GM19025 (cell line): ENCODE measurements around the gene TTLL10.
"Not testable (repeated sequence)": the region's sequence is repeated elsewhere in the genome, so short reads cannot be mapped to it uniquely, and the experiment has no call there.

Source experiments
- ATAC-seq: cut with Tn5 transposase; IDR thresholded peaks from one replicate; pipeline ENCODE4 v1.9.1; 2021; ENCODE audit warnings: mild to moderate bottlenecking, low read depth, moderate library complexity; ENCODE audit not compliant: unreplicated experiment

TTLL10 gene

DNA sequence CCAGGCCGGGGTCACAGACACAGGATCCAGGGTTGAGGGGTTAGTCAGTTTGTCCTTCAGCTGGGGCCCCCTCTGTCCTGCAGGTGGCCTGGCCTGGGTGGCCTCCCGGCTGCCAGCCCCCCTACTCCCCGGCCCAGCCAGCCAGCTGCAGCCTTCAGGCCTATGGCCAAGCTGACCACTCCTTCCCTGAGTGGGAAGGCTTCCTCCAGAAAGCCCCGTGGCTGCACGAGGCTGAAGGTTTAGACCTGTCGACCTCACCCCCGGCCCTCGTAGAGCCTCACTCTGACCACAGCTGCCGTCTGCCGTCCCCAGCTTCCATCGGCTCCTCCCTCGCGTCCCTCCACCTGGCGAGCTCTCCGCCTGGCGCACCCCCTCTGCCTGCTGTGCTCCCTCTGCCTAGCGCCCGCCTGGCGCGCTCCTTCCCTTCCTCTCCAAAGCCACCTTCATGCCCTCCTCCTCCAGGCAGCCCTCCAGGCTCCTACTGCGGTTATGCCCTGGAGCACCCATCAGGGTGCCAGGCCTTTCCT is 9.6 kb downstream of the TTLL10 start:
- ATAC-seq, result no peak

DNA sequence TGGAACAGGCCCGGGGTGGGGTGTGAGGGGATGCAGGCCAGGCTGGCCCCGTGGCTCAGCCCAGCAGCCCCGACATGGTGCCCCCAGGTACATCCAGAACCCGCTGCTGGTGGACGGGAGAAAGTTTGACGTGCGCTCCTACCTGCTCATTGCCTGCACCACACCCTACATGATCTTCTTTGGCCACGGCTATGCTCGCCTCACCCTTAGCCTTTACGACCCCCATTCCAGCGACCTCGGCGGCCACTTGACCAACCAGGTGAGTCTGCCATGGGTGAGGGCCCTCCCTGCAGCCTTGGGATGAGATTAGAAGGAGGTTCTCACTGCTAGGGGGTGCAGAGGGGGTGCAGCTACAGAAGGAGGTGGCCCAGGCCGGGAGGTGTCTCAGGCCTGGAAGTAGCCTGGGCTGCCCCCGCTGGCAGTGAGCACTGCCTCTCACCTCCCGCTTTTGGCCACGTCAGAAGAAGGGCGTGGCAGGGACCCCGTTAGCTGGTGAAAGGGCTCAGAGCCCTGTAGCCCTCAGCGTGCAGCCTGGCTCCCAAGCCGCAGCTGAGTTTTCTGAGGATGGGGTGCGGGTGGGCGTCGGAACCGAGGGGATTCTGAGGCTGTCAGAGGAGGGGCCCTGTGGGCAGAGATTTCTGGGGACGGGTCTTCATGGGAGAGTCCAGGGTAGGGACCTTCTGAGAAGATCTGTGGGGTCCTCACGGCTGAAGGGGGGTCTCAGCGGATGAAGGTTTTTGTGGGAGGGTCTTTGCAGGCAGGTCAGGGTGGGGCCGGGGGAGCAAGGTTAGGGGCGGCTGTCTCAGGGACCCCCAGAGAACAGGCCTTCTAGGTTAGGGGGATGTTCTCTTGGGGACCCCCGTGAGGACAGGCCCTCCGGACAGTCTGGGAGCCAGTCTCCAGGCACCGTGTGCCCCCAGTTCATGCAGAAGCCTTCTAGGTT is 10.4 kb downstream of the TTLL10 start:
- ATAC-seq, result no peak

DNA sequence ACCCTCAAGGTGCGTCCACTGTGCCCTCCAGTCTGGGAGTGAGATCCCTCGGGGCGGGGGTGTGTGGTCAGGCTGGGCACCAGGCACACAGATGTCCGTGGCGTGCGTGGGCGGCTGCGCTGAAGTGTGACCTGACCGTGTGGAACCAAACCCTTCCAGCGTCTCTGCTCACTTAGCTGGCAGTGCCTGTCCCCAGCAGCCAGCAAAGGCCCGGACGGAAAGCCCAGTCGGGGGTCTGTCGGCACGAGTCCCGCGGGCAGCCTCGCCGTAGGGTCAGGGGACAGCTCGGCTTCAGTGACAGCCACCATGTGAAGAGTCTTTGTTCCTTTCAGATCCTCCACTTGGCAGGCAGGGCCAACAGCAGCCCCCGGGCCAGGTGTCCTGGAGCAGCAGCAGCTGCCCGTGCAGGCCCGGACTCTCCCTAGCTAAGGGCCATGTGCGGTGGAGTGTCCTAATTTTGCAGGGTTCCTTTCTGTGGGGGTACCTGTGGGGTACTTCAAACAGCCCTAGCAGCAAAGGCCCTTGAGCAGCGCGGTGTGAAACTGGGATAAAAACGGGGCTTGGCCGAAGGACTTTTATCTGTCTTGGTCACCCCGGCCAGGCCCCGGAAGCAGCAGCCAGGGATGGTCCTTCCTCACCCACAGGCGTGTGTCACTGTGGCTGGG is 11.6 kb downstream of the TTLL10 start:
- ATAC-seq, result no peak

DNA sequence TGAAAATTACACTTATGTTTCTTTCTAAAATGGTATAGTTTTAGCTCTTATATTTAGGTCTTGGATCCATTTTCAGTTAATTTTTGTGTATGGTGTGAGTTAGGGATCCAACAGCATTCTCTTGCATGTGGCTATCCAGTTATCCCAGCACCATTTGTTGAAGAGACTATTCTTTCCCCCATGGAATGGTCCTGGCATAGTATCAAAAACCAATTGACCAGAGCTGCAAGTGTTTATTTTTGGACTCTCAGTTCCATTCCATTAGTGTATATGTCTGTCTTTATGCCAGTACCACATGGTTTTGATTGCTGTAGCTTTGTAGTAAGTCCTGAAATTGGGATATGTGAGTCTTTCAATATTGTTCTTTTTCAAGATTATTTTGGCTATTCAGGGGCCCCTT is 14.3 kb downstream of the TTLL10 start:
- ATAC-seq, result no peak

DNA sequence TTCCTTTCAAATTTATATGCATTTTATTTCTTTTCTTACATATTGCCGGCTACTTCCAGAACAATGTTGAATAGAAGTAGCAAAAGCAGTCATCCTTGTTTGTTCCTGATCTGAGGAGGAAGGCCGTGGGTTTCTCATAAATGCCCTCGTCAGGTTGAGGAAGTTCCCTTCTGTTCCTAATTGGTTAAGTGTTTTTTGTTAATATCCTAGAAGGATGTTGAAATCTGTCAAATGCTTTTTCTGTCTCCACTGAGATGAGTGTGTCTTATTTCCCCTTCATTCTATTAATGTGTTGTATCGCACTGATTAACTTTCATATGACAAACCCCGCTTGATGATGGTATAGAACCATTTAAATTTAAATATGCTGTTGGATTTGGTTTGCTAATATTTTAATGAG is 15.4 kb downstream of the TTLL10 start:
- ATAC-seq, result no peak

DNA sequence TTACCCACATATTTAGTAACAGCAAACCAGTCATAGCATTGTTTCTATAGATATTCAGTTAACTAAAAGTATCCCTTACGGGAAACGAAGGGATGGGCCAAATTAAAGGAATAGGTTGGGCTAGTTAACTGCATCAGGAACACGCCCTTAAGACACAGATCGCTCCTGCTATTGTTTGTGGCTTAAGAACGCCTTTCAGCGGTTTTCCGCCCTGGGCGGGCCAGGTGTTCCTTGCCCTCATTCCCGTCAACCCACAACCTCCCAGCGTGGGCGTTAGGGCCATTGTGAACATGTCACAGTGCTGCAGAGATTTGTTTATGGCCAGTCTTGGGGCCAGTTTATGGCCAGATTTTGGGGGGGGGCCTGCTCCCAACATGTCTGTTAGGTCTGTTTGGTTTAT is 18.1 kb downstream of the TTLL10 start:
- ATAC-seq, result no peak

DNA sequence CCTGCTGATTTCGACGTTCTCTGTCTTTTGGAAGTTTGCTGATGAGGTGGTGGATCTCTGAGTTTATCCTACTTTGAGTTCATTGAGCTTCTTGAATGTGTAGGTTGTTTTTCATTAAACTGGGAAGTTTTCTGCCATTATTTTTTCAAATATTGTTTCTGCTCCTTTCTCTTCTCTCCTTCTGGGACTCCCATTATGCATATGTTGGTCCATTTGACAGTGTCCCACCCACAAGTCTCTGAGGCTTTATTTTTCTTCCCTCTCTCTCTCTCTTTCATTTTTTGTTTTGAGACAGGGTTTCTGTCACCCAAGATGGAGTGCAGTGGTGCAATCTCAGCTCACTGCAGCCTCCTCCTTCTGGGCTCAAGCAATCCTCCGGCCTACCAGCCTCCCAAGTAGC is 21.0 kb downstream of the TTLL10 start:
- no peak for ATAC-seq

DNA sequence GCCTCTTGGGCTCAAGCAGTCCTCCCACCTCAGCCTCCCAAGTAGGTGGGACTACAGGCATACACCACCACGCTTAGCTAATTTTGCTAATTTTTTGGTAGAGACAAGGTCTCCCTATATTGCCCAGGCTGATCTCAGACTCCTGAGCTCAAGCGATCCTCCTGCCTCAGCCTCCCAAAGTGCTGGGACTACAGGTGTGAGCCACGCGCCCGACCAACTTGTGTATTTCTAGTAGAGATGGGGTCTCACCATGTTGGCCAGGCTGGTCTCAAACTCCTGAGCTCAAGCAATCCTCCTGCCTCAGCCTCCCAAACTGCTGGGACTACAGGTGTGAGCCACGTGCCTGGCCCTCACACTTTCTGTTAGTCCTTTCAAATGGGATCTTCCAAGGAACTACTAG is 22.0 kb downstream of the TTLL10 start:
- not testable (repeated sequence) for ATAC-seq

DNA sequence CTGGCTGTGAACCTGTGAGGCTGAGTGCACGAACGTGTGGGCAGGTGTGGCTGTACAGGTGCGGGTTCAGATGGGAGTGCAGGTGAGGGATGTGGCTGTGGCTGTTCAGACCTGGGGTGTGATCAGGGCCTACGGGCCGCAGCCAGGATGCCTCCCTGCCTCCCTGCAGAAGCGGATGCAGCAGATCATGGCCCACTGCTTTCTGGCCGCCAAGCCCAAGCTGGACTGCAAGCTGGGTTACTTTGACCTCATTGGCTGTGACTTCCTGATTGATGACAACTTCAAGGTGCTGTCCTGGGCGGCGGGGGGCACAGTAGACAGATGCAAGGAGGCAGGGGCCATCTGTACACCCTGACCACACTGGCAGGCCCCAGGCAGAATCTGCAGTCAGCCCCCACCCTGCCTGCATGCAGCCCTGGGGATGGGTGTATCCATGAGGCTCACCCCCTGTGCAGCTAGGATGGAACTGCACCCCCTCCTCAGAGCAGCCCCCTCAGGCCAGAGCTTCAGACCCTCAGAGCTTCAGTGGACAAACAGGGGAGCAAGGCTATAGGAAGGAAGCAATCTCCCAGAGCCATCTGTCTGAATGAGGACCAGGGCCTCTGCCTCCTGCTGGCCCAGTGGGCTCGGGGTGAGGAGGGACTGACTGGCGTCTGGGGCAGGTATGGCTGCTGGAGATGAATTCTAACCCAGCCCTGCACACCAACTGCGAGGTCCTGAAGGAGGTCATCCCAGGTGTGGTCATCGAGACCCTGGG is 22.9 kb downstream of the TTLL10 start:
- ATAC-seq, result no peak

DNA sequence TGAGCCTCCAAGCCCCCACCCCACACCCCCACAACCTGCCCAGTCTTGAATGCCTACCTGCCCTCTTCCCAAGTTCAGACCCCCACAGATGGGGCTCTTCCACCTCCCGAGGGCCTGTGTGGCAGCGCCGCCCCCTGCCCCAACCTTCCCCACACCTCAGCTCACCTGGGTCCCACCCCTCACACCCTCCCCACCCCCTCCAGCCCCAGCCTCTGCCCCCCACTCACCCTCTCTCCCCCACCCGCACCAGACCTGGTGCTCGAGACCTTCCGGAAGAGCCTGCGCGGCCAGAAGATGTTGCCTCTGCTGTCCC is 23.5 kb downstream of the TTLL10 start:
- no peak for ATAC-seq

DNA sequence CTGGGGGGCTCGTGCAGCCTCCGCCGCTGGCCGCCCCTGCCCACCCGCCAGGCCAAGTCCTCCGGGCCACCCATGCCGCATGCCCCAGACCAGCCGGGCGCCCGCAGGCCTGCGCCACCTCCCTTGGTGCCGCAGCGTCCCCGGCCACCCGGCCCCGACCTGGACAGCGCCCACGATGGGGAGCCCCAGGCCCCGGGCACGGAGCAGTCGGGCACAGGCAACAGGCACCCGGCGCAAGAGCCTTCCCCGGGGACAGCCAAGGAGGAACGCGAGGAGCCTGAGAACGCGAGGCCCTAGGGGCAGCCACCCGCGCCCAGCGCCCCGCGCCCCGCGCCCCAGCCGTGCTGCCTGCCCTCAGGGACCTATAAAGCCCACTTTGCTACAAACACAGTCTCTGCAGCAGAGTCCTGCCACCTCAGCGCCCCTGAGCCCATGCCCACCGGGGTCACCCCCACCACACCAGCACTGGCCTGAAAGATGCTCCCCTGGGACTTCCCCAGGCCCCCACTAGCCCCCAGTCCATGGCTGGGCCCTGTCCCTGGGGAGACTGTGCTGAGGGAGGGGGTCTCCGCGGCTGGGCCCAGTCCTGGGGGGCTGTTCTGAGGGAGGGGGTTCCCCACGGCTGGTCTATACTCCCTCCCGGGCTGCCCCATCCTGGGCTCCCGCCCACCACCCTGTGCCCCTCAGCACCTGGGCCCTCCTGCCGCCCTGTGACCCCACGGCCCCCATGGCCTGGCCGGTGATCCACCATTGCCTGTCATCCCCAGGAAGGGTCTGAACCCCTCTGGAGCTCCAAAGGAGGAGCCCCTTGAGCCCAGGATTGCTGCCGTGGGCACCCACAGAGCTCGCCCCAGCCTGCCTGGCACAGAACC is 24.1 kb downstream of the TTLL10 start:
- ATAC-seq, result no peak

DNA sequence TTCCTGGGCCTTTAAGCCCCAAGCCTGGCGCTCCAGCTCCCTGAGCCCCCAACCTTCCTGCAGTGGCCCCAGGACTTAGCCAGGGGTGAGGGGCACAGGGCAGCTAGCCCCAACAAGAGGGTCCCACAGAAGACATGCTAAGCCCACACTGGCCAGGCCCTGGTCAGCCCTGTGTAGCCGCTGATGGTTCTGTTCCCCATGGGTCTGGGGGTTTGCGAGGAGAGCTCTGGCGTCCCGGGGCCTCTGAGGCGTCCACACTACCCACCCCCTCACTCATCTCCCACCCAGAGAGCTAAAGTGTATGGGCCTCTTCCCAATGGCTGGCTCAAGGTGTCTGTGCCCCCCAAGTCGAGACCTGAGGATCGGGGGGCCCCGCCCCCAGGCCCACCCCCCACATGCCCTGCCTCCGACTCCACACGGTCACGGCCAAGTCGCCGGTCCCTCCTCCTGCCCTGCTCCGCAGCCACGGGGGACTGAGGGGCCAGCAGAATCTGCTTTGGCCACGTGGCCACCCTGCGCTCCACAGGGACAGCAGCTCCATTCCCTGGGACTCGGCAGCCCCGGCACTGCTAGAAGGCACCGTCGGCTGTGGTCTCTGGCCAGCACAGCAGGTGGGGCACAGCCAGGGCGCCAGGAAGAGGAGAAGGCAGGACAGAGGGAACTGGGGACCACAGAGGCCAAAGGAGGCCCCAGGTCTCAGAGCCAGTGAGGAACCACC is 24.9 kb downstream of the TTLL10 start:
- ATAC-seq, result no peak

DNA sequence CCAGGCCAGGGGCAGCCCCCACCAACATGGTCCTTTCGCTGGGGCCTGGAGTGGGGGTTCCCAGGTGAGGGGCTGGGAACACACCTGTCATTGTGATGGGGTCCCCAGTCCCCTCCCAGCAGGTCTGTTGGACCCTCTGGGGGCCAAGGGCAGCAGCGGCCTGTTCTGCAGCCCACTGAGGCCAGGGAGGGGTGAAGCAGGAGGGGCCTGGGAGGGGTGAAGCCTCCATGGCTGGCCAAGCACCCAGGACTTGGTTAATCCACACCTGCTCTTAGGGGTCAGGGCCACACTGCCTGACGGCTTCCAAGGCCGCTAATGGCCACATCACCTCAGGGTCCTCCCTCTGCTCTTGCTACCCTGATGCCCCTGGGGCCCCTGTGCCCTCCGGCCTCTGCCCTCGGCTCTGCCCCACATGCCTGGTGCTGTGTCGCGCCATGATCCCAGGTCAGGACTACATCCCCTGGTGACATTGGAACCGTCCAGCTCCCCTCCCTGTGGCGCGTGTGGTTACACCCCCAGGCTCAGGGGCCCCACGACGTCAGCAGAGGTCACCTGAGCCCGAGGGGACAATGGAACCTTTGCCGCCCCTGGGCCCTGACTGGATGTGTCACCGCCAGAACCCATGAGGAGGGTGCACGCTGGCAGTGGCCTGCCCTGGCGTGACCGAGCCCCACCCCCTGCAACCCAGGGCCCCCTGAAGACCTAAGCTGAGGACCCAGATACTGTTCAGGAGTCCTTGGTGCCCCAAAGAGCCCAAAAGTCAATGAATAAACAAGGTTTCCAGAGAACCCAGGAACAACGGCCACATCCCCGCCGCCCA is 25.7 kb downstream of the TTLL10 start:
- no peak for ATAC-seq

DNA sequence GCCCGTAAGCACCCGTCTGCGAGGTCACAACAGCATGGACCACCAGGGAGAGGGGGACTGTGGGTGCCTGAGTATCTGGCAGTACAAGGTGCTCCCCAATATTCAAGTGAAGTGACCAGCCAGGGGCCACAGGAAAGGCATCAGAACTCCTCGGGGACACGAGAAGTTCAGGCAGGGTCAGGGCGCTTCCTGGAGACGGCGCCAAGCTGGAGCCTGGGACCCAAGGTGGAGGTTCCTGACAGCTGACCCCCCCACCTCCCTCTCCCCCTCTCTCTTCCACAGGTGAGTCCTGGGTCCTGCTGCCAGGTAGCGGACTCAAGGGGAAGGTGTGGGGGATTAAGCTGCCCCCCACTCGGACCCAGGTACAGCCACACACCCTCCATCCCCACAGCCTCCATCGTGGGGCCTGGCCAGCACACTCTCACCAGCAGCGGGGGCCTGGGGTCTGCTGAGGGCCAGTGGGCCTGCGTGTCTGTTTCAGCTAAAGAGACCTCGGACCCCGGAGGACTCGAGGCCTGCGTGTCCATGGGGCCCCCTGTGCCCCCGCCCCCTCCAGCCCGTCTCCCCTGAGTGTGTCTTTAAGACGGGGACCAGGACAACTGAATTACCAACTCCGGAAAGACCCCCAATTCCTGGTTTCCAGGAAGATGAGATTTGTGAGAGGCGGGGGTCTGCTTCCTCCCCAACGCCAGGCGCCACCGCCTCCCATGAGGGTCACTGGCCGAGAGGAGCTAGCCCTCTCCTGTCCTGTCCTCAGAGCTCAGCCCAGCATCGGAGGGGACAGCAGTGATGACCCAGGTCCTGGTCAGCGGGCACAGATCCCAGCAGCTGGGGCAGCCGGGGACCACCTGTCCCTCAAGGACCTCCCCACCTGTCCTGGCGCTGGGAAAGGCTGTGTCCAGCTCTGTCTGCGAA is 26.5 kb downstream of the TTLL10 start:
- no peak for ATAC-seq

DNA sequence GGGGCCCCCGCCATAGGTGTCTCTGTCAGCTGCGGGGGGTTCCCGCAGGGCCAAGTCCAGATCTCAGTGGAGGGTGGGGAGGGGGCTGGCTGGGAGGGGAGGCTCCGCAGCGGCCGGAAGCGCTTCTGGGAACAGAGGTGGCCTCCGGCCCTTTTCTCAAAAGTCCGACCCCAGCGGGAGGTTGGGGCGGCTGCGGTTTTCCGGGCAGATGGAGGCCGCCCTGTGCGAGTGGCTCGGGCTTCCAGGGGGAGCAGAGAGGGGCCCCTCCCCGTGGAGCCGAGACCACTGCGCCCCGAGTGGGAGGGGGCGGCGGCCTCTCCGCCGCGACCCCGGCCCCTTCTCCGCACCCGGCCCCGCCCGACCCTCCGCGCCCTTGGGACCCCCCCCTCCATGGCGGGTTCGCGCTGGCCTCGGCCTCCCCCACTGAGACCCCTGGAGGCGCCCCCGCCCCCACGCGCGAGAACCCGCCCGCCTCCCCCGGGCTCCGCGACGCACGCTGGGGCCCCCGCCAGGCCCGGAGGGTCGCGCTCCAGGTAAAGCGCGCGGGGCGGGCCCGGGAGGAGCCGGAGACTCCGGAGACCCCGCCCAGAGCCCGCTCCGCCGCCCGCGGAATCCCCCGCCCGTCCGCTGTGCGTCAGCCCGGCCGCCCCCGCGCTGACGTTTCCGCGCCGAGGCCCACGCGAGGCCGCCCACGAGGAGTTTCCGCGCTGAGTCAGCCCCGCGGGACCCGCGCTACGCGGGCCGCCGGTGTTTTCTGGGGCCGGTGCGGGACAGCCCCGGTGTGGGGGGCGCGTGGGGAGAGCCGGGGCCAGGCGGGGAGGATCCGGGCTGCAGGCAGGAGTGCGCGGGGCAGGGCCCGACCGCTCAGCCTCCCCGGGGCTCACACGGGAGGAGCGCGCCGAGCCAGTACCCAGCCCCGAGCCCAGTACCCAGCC is 27.5 kb downstream of the TTLL10 start:
- no peak for ATAC-seq

DNA sequence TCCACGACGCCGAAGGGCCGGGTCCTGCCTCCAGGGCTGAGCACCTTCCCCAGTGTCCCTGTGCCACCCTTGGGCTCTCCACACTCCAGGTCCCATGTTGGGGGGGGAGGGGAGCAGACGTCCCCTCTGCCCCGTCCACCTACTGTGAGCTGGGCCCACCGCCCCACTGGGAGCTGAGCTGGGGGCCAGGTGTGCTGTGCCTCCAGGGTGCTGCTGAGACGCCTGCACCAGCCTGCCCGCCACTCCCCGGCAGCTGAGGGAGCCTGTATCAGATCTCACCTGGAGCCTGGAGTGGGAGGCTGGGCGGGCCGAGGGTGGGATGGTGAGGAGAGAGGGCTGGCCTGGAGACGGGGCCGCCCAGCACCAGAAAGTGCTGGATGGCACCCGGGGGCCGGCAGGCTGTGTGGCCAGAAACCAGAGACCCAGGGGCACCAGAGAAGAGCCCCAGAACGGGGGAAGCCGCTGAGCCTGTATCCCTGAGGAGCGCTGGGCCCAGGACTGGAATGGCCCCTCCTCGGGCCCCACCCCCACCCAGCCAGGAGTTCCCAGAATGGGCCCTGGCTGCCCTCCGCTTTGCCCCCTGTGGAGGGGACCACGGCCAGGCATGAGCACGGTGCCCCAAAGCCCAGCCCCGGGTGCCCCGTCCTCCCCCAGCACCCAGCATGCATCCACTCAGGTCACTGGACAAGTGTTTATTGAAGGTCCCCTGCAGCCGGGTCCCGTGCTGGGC is 29.3 kb downstream of the TTLL10 start:
- no peak for ATAC-seq
